ENCODE data around the gene MED7. TPM values are rescaled to one million over a fixed set of nuclear protein-coding genes. Genes with fewer than 3 reads are reported as not detected.

Gene MED7
- 10.6 TPM in 2 replicates for total RNA-seq

GRCh38 chr5:157142317-157143126, at the start of gene MED7:
Gene MED7, minus strand, starts transcription at chr5:157142865. Its CDS starts 3,434 bp downstream, at chr5:157139431.

DNA sequence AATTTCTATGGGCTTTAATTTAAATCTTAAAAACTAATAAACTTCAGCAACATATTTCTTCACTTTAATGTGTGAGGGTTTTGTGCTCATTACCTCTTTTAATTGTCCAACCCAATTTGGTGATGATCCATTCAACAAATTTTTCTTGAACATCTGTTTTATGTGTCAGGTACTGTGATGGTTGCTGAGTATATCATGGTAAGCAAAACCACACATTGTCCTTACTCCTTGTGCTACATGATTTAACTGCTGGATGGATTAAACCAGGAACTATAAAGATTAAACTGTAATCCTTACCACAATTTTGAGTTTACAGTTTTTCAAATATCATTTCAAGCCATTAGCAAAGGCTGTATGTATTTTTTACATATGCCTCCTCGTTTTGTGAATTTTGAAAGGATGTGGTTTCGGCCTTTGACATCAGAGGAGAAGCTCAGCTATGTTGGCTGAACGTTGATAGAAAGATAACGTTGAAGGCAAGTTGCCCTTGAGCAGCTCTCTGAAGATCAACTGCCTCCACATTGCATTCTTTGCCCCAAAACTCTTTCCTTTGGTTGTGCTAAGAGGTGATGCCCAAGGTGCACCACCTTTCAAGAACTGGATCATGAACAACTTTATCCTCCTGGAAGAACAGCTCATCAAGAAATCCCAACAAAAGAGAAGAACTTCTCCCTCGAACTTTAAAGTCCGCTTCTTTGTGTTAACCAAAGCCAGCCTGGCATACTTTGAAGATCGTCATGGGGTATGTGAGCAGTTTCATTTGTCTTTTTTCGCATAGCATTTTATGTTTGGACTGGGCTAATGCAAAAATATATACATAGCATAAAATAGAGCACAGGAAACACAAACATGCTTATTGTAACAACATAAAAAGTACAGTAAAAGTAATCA, 38.0 kb upstream of the MED7 start, which contains the start of gene ITK:
Gene ITK, plus strand, starts transcription at position 467 of the 891 bp plus-strand sequence. Its CDS starts 138 bp downstream, at position 605.

DNA sequence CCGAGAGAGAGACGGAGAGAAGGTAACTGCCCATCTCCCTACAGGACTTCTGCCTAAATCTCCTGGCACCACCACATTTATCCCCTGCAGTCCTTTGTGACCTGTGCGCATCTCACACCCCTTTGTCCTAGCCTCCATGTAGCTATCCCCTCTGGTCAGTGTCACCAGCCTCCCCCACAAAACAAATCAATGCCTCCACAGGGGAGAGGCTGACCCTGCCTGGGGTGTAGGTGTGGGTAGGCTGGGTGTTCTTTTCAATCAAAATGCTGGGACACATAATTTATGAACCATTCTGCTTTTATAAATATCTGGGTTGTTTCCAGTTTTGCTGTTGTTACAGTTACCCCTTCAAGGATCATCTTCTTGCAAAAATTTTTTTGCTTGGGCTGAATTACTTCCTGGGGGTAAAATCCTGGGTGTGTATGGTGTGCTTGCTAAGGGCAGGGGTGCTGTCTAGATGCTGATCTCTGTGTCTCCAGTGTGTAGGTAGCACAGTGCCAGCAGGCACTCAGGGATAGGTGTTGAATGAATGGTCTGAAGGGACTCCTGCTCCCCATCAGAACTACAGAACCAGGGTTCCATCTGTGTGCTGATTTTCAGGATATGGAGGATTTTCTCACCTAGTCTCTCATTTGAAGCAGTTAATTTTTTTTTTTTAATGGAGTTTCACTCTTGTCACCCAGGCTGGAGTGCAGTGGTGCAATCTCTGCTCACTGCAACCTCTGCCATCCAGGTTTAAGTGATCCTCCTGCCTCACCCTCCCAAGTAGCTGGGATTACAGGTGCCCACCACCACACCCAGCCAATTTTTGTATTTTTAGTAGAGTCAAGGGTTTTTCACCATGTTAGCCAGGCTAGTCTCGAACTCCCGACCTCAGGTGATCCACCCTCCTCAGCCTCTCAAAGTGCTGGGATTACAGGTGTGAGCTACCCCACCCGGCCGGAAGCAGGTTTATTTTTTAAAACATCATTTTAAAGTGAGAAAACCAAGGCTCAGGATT, 23.8 kb upstream of the MED7 start, which contains the start of gene GARIN3:
Gene GARIN3, minus strand, starts transcription at position 51 of the 1,000 bp plus-strand sequence. CDS start 96 bp downstream, outside the sequence.

GRCh38 chr5:157108976-157109375, 33.7 kb downstream of the MED7 start, which contains the start of gene HAVCR2:
Gene HAVCR2, minus strand, starts transcription at chr5:157109044. Its CDS starts 61 bp downstream, at chr5:157108983.

Other genes starting within 250 kb of the MED7 start
- gene TIMD4, start 179.6 kb downstream of the MED7 start, total RNA-seq = not detected in 2 replicates
- not detected in 2 replicates for gene HAVCR1, start 83.7 kb downstream of the MED7 start, total RNA-seq
- gene HAVCR2, start 33.8 kb downstream of the MED7 start, total RNA-seq = 0.25 and 0.44 TPM in 2 replicates
- gene GARIN3, start 23.4 kb upstream of the MED7 start, total RNA-seq = not detected in 2 replicates
- not detected in 2 replicates for gene ITK, start 38.0 kb upstream of the MED7 start, total RNA-seq
- 7.6 and 22.9 TPM in 2 replicates for gene CYFIP2, start 123.3 kb upstream of the MED7 start, total RNA-seq

Measured in uterine smooth muscle cell (primary cell).